Islet of Langerhans (tissue), 1 donor: ENCODE results near the gene POU2F2.
"Not testable (repeated sequence)": the region's sequence is repeated elsewhere in the genome, so short reads cannot be mapped to it uniquely, and the experiment has no call there.

Source experiments
- FAIRE-seq: peaks from one replicate; lab custom pipeline; 2011; peaks lifted over from hg19 to GRCh38; lab: Jason Lieb, UNC

The POU2F2 gene

DNA sequence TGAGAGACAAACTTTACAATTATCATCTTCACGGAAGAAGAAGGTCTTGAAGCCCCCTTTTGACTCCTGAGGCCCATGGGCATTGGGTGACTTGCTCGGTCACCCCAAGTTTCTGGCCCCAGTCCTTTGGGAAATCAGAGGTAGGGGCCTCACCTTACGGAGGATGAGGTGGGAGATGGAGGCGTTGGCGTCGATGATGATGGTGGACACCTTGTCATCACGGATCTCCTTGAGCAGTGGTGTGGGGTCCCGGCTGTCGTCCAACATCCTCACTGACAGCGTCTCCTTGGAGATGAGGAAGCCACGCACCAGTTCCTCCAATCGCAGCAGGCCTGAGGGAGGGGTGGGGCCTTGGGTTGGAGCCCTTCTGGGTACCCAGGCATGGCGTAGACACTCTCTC is 73.0 kb downstream of the POU2F2 start:
- no peak for FAIRE-seq

DNA sequence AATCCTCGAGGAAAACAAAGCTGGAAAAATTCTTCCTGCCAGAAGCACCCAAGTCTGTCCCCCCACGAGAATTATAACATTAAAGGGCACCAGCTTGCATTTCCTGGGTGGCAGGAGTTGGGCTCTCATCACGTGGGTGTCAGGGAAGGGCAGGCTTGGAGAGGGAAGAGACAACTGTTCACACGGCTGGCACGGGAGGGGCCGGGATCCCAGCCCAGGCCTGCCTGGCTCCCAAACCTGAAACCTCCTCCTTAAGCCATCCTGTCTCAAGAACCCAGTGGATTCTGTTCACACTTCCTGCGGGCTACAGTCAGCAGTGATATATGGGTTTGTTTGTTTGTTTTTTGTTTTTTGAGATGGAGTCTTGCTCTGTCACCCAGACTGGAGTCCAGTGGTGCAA is 74.4 kb downstream of the POU2F2 start:
- FAIRE-seq = no peak

DNA sequence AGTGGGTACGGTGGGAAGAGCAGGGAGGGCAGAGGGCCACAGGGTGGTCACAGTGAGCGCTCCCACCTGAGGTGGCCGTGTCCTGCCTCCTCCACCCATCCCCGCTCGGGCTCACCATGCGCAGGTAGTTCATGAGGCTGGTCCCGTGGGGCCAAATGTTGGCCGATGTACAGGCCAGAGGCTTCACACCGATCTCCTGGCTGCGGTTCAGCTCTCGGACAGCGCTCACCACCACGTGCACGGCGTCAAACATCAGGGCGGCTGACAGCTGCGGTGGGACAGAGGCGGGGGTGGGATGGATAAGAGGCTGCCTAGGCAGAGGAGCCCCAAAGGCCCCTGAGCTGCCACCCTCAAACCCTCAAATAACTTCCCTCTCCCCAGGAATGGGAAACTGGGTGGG is 78.0 kb downstream of the POU2F2 start:
- no peak for FAIRE-seq

DNA sequence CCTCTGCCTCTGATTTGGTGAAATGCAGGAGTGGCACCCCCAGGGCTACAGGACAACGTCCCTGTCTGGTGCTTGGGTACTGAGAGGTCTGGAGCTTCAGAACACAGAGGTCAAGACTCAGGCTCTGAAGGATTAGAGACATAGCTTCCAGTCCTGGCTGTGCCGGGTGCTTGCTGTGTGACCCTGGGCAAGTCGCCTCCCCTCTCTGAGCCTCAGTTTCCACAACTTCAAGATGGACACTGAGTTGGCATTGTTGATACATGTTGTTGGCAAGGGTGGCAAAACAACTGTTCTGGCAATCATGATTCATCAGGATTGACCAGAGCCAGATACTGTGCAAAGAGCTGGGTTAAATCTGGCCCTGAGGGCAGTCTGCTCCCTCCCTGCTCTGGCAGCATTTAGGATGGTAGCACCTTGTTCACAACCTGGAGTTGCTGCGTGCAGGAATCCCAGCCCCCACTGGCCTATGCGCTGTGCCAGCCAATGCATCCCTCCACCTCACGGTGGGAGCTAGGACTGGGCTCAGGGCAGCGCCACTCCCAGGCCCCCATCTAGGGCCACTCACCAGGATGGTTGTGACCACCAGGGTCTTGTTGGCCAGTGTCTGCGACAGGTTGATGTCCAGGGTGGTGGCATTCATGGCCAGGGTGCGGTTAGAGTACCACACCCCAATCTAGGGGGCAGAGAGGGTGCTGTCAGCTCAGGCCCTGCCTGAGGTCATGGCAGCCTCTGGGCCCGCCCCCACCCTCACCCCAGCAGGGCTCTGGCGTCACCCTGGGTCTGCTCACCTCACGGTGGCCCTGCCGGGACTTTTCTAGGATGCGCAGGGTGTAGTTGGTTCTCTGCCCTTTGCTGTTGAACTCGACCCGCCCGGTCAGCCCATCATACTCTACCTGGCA is 79.0 kb downstream of the POU2F2 start:
- no peak for FAIRE-seq

DNA sequence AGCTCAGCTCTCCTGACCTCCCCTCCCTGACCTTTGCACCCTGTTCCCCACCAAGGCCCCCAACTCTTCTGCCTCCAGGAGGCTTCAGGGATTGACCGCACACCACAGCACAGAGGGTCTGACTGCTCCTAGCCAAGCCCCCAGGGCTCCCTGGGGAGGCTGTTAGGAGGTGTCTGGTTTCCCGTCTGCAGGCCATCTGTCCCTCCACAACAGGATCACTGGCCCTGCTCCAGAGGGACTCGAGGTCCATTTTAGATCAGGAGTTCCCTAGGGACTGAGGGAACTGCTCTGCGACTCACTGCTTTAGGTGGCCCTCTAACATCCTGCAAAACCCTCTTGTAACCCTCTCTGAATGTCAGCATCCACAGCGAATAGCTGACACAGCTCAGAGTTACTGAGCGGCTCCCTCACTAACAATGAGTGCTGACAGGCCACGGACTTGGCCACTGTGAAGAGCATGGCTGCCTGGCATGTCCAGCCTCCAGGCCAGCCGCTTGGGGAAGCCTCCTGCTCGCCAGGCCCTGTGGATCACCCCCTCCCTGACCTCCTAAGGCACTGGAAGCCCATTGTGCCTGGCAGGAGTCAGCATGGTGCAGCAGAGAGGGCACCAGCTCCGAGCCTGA is 79.9 kb downstream of the POU2F2 start:
- FAIRE-seq = no peak

DNA sequence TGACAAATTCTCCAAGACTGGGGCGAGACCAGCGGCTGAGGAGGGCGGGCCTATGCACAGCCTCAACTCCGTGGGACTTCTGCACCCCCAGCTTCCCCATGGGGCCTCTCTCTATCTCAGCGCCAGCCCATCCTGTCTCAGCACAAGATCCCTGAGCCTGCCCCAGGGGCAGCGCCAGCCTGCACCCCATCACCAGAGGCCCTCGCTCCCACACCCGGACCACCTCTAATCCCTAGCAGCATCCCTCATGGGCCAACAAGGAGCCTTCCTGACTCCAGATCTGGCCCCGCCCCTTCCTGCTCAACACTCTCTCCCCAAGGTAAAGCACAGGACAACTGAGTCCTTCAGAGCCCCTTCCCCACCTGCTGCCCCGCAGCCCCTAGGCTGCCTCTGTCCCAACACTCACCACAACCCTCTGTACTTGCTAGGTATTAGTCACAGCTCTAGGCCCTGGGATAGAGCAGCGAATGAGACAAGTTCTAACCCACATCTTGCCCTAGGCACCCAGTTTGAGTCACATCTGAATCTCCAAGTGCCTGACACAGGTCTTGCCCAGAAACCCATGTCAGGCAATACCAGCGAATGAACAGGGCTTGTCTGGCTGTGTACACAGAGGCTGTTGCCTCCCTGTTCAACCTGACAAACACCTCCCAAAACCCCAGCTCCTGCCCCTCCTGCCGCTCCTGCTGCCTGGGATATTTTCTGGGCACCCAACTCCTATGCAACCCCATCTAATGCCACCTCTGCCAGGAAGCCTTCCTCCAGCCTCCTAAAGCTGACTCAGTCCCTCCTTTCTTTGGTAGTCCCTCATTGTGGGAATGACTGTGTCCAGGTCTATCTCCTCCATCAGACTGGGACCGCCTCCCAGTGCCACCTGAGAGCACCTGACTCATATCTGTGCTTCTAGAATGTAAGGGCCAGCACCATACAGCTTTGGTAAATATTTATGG is 80.8 kb downstream of the POU2F2 start:
- FAIRE-seq = no peak

DNA sequence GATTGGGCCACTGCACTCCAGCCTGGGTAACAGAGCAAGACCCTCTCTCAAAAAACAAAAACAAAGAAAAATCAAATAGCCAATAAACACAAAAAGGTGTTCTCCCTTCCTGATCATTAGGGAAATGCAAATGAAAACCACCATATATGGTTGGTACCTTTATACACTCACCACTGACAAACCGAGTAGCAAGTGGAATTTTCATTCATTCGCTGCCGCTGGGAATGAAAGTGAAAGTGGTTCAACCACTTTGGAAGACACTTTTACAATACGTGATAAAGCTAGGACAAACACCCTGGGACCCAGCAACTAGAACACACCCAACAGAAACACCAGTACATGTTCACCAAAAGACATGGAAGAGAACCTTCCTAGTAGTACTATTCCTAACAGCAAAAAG is 83.3 kb downstream of the POU2F2 start:
- FAIRE-seq = no peak

DNA sequence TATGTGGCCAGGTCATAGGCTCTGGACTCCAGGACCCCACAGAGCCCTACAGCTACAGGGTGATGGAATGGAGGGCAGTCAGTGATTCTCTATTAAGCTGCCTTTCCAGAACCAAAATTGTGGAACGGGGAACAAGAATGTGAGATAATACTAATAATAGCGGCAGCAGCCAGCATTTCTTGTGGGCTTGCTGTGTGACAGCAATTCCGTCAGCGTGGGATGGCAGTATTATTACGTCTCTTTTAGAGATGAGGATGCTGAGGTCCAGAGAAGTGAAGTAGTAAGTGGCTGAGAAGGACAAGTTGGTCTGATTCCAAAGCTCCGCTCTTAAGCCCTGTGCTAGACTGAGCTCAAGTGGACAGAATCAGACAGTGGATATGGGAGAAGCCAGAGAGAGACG is 86.7 kb downstream of the POU2F2 start:
- FAIRE-seq = no peak

DNA sequence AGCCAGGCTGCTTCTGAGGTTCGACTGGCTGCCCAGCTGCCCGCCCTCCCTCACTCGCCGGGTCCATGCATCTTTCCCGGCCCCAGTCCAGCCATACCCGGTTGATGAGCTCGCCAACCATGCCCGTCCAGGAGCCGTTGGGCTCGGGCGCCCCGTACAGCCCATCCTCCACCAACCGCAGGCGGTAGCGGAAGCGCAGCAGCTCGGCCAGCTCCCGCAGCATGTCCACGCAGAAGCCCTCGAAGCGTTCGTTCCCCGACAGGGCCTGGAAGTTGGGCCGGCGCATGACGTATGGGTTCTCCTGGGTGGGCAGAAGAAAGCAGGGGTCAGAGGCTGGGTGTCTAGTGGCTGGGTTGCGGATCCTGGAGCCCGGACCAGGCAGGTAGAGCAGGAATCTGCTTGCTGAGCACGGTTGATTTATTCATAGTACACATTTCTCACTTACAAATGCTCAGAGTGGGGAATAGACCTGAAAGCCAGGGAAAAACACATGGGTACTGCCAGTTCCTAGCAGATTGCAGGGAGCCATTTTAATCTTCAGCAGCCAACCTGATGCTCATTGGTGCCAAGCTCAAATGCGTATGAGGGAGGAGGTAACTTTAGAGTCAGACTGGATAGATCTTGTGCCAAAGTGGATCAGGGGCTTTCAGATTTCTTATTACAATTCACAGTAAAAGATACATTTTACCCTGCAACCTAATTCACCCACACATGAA is 89.6 kb downstream of the POU2F2 start:
- FAIRE-seq = no peak

DNA sequence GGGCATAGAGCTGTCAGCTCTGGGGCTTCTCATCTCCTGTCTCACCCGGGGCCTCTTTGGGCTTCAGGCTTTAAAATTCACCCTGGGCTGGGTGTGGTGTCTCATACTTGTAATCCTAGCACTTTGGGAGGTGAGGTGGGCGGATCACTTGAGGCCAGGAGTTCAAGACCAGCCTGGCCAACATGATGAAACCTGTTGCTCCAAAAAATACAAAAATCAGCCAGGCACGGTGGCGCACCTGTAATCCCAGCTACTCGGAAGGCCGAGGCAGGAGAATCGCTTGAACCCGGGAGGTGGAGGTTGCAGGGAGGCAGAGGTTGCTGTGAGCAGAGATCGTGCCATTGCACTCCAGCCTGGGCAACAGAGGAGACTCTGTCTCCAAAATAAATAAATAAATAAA is 91.8 kb downstream of the POU2F2 start:
- not testable (repeated sequence) for FAIRE-seq

DNA sequence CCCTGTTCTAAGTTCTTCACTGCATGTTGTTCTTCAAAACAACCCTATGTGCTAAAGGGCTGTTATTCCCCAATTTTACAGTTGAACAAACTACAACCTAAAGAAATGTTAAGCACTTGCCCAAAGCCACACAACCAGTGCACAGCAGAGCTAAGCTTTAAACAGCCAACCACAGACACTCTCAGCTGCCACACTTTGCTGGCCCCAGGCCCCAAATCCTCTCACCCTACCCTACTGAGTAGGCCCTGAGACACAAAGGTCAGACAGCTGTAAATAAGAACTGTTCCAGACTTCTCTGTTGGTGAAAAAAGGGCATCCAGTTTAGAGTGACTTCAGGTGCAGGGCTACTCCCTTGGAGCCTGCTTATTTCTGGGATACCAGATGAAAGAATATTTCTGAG is 92.2 kb downstream of the POU2F2 start:
- FAIRE-seq = no peak

DNA sequence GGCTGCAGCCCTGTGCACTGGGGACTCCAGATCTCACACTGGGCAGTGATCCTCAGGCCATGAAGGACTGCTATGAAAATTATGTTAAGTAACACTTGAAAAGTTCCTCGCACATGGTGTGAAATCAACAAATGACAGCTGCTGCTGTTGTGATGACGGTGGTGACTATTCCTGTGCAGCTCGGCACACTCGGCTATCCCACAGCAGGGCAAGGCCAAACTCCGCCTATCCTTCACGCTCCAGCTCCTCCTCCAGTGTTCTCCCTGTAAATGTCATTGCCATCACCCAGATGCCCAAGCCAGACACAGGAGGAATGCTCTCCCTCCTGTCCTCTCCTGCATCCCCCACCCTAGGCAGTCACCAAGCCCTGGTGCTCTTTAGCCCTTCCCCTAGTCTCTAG is 93.6 kb downstream of the POU2F2 start:
- FAIRE-seq = no peak

DNA sequence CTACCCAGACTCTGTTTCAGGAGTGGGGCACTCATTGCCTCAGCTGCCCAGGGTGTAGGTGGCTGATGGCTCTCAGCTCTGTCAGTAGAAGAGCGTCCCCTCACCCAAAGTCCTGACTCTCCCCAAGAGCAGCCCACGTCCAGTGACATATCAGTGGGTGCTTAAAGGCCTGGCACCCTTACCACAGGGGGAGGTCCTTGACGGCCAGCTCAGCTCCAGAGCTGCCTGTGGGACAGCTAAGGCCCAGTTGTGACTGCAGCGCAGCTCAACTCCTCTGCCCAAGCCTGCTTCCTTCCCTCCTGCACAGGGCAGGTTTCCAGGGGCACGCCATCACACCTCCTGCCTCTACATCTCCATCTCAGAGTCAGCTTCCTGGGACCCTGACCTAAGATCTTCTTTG is 94.6 kb downstream of the POU2F2 start:
- no peak for FAIRE-seq
